Daoy (cell line): ENCODE measurements around the gene ACER2. TPM values are rescaled to one million over a fixed set of nuclear protein-coding genes. Genes with fewer than 3 reads are reported as not detected.

Source experiments
- DNase-seq: peaks from one replicate; pipeline ENCODE4 v3.0.0-alpha.2; 2015; ENCODE audit warnings: low read depth
- total RNA-seq: library from RNA; depleted of rRNA; stranded (reverse); fragments of >200 nt; shearing (Covaris generic); gene quantifications from 2 replicates; pipeline ENCODE4 v1.2.3, GENCODE V29; 2014

ACER2 gene
- total RNA-seq, 1 experiment from 2014 or later = 0.46 TPM

DNA sequence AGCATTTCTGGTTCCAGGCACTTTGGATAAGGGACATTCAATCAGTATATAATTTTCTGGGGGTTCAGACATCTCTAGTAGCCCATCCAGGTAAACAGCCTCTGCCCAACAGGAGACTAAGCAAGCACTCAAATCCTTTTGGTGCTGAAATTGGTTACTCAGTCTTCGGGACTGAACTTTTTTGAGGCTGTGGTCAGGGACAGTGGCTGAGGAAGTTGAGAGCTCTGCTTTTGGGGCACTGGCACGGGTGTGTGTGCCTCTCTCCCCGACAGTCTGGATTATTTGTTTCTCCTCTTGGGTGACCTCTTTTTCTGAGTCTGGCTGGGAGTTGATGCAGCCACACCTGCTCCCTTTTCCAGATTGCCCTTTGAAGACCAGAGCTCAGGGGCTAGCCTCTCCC lies 47.6 kb downstream of the ACER2 start:
- DNase-seq = no peak

DNA sequence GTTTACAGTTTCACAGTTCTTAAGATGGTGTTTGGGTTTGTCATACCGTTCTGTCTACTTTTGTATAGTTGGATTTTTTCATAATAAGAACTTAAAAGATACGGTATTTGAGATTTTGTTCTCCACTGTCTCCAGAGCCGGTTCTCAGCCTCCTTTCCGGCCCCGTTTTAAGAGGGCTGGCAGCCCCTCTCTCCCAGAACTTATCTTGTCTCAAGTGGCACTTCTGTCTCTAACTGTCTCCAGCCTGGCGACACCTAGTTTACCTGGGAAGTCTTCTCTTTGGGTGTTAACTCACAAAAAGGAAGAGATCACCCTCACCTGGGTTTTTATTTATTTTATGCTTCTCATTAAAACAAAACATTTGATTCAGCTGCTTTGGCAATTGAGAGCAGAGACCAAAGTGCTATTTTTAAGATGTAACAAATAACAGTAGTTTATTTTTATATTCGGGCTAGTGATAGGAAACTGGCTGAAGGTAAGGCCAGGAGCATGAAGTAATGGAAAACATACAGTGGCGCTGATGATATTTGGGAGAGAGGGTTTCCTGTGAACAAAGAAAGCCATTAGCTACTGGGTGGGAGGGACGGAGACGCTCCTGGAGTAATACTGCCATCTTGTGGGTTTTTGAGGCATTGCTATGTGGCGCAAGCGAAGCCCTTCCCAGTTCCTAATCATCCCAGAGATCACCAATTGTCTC lies 48.3 kb downstream of the ACER2 start:
- peak; percentile 43 for DNase-seq

DNA sequence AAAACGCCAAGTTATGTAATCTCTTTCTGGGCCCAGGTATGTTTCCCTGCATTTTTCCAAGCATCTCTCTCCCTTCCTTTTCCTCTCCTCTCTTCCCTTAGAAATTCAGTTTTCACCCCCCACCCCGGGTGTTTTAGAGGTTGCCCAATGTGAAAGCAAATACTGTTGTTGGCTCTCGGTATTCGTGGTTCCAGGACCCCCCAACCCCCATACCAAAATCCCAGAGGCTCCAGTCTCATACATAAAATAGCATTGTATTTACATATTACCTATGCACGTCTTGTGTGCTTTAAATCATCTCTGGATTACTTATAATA lies 48.8 kb downstream of the ACER2 start:
- DNase-seq = no peak

DNA sequence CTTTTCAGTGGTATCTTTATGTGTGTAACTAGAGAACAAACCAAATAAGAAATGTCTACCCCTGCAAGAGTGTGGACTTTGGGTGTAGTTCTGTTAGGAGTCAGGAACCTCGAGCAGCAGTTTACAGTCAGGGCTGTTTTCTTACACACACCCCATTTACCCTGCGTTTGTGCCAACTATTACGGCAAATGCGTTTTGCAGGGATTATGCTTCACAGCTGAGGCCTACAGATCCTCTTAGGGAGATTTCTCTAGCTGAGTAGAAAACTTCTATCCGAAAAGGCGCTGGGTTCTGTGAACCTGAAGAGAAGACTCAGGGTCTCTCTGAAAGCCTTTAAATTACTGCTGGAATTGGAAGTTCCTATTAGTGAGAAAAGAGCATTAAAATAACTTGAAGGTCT lies 51.4 kb downstream of the ACER2 start:
- no peak for DNase-seq

DNA sequence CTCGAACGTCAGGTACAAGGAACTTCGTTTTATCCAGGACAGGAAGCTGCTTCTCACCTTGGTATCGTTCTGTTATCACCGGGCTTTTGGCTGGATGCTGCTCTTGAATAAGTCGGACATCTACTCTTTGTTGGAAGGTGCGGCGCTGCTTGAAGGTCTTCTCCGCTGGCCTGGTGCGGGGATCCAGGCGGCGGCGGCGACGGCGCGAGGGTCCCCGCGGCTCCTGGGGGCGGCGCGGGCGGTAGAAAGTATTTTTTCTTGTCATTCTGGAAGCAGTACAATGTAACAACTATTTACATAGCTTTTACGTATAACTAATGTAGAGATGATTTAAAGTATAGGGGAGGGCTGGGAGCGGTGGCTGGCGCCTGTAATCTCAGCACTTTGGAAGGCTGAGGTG lies 52.3 kb downstream of the ACER2 start:
- DNase-seq = no peak

DNA sequence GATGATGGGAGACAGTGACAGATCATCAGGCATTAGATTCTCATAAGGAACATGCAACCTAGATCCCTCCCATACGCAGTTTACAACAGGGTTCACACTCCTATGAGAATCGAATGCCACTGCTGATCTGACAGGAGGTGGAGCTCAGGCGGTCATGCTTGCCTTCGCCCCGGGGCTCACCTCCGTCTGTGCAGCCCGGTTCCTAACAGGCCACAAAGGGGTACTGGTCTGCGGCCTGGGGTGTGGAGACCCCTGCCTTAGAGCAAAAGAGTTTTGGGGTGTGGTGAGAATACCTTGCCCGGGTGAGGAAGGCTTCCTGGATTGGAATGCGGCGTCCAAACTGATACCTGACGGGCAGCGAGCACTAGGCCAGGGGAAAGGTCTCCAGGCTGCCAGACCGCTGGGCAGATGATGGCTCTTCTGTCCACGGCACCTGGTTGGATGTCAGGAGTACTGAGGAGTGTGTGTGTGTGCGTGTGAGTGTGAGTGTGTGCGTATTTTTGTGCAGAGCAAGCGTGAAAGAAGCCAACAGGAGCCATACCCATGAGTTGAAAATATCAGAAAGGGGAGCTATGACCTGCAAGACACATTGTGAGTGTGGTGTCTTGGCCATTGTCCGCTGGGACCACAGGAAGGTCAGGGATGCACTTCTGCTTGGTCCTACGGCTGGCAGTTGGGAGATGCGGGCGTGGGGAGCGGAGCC lies 55.4 kb downstream of the ACER2 start:
- DNase-seq = no peak

DNA sequence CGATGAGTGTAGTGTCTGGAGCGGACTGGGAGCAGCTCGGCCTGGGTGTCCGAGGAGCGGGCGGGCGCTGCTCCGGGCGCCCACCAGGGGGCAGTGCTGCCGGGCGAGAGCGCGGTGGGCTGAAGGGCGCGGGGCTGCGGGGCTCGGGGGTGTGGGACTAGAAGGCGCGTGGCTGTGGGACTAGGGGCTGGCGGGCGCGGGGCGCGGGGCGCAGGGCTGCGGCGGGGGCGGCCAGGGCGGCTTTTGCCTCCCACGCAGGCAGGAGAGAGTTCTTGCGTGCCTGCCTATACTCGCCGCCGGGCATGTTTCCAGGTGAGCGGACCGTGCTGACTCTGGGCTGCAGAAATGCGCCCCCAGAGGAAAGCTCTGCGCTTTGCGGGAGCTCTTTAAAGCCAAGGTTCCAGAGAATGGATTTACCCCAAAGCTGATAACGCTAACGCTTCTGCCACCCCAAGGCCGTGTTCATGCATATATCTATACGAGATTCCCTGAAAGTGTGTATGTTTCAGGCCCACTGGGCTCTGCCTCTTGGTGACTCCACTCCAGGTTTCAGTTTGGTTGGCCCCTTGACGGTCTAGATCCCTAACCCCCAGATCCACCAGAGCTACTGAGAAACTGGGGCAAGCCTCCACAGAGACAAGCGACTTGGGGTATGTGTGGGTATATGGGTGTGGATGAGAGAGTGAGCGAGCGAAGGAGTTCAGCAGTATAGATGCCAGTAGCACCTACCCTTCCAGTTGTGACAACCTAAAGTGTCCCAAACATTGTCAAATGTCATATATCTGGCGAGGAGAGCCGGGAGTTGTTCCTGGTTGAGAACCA lies 56.2 kb downstream of the ACER2 start:
- peak; percentile 59 for DNase-seq

DNA sequence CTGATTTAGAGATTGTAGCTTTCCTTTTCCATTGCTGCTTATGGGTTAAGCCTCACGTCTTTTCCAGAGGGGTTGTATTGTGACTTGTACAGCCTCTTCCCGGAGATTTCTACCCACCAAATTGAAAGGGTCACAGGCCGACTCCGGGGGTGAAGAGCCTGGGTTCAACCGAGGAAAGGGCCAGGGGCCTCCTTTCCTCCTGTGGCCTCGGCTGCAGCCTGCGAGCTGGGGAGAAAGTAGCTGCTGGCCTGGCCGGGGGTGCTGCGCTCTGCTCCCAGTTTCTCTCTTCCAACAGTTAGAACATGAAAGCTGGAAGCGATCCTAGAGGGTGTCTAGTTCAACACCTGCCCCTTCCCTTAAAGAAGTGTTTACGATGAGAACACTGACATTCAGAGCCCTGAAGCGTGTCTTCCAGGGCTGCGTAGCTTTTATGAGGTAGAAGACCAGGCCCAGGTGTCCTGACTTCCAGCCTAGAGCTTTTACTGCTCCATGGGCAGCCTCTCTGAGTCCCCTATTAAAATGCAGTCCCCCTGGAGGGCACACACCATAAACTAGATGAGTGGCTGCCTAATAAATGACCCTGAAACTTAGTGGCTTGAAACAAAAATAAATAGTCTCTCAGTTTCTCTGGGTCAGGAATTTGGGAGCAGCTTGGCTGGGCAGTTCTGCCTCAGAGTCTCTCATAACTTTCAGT lies 56.9 kb downstream of the ACER2 start:
- DNase-seq = no peak

DNA sequence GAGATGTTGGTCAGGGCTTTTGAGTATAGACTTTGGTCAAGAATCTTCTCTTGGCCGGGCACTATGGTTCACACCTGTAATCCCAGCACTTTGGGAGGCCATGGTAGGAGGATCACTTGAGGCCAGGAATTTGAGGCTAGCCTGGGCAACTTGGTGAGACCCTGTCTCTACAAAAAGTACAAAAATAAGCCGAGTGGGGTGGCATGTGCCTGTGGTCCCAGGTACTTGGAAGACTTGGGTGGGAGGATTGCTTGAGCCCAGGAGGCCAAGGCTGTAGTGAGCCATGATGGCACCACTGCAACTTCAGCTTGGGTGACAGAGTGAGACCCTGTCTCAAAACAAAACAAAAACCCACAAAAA lies 57.5 kb downstream of the ACER2 start:
- no peak for DNase-seq

DNA sequence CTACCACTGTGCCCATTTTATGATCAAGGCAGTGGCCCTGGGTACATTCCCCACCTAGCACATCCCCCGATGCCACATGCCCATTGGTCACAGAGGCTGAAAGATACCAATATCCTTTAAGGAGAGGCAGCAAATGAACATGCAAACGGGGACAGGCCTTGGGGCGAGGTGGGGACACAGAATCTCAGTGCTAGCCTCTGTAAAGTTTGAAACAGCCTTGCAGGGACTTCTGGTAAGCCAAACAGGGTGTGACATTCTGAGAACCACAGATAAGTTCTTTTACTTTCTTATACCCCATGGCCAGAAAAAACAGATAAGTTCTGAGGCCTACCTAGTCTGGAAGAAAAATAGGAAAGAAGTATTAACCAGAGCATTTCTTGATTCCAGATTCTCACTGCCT lies 60.5 kb downstream of the ACER2 start:
- DNase-seq = no peak

DNA sequence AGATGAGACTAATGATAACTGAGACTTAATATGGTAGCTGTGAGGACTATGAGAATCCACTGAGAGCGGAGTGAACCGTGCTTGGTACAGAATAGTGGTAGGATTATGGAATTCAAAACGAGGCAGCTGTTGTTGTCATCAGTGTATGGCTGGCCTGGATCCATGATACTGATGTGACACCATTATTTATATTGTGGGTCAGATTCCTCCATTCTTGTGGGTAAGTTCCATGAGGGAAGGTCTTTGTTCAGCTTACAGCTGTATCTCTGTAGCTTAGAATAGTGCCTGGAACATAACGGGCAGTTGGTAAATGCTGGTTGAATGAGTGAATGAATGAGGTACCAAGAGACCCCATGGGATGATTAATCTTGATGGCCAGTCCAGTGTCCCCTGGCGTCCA lies 61.8 kb downstream of the ACER2 start:
- DNase-seq = no peak

DNA sequence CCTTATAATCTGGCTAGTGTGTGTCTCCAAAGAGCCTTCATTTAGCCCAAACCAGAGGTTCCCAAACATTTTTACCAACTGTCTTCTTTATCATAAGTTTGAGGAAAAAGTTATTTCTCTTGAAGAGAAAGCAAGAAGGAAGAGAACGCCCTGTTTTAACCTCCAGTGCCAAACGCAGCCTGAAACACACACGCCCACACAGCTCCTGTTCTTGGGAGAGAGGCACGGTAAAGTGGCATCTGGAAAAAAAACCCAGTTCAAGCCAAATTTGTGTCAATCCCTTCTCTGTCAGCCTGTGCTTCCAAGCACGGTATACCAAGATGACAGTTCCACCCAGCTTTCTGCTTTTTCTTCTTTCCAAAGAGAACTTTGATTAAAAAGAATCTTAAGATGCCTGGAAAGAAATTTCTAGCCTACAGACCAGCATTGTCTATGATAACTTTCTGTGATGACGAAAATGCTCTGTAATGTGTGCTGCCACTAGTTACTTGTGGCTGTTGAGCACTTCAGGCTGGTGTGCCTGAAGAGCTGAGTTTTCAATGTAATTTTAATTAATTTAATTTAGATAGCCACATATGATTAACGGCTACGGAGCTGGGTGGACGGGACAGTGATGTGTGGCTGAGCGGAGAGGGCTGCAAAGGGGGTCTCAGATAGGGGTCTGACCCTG lies 62.3 kb downstream of the ACER2 start:
- DNase-seq = no peak

DNA sequence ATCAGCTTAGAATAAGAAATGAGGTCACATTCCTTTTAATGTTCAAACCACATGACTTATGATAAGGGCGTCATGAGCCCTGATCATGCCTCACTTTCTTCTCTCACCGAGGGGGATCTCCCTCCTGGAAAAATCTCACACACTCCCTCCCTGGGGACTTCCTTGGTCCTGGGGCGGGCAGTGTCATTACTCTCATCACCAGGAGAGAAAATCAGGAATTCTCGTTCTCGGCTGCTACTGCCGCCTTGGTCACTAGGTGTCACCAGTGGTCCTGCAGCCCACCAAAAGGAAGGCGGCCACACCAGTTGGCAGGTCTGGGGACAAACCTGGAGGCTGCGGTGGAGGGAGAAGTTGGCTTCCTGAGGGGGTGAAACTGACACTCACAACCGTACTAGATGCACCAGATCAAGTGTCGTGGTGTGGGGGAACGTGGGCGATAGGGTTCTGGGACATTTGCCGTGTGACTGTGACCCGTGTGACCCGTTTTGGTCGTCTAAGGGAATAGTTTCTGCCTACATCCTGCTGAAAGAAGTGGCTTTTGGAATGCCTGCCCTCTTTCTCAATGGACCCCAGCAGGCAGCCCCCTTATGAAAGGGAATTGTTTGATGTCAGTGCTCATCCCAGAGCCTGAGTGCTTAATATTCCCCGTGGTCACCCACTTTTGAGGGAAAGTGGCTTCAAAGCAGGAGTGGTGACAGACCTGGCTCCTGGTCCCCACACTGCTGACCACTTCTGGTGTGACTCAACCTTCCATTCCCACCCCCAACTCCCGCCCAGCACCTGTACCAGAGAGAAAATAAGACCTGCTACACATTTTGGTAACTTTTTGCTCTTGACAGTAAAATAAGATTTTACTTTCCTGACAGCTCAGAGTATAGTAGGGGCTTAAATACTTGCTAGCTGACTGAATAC lies 63.2 kb downstream of the ACER2 start:
- DNase-seq = peak; percentile 48

DNA sequence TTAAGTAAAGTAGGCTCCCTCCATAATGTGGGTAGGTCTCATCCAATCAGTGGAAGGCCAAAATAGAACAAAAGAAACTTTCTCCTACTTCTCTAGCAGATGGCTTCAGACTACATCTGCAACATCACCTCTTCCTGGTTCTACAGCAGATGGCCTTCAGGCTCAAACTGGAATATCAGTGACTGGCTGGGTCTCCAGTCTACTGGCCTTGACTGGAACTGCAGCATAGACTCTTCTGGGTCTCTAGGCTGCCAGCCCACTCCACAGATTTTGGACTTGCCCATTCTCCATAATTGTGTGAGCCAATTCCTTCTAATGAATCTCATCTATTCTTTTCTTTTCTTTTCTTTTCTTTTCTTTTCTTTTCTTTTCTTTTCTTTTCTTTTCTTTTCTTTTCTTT lies 64.8 kb downstream of the ACER2 start:
- DNase-seq = no peak

DNA sequence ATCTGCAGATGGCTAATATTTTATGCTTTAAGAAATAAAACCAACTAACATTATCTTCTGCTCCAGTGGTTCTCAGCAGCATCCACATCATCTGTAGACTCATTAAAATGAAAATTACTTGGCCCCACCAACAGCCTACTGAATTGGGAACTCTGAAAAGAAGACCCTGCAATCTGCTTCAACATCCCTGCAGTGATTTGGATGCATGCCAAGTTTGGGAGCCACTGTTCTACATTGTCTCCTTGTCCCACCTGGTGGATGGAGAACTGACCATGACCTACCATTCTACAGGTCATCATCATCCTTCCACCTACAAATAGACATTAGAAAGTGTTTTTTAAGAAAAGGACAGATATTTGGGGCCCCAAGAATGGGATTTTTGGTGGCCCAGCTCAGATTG lies 71.1 kb downstream of the ACER2 start:
- no peak for DNase-seq

DNA sequence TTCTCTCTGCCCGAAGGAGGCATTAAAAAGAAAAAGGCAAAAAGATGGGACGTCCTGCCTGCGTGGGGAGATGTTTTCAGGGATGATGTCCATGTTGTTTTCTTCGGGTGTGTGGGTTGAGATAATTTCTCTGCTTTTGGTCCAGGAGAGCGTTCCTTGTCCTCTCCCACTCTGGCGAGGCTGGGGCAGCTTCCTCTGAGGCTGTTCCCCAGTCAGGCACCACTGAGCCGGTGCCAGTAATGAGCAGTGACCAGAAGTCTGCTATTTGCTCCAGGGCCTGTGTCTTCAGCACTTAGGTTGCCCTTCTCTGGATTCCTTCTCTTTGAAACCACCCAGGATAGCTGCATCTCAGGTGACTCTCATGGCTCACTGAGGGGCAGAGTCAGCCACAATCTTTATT lies 71.5 kb downstream of the ACER2 start:
- DNase-seq = no peak

DNA sequence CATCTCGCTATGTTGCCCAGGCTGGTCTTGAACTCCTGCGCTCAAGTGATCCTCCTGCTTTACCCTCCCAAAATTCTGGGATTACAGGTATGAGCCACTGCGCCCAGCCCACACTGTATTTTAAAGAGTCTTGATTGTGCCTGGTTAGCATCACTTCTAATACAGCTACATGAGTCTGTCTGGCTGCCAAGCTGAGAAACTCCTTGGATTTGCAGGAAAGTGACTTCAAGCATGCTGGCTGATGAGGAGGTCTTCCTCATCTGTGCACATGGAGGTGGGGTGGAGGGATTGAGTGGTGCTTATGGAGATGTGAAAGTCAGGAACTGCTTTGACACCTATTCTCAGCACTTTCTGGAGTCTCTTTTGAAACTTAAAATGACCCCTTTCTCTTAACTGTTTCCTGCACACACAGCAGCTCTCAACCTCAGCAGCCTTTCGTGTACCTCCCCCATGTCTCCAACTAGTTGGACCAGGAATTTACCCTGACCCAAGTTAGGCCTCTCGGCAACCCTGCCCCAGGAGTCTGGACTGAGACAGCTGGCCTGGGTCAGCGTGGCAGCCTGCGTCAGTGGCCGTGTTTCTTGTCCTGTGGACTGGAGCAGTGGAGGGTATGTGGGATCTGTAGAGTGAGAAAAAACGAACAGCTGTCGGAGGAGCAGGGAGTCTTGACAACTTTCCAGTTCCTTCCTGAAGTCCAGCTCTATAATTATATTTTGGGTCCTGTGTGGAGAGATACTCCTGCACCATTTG lies 72.5 kb downstream of the ACER2 start:
- DNase-seq = no peak

DNA sequence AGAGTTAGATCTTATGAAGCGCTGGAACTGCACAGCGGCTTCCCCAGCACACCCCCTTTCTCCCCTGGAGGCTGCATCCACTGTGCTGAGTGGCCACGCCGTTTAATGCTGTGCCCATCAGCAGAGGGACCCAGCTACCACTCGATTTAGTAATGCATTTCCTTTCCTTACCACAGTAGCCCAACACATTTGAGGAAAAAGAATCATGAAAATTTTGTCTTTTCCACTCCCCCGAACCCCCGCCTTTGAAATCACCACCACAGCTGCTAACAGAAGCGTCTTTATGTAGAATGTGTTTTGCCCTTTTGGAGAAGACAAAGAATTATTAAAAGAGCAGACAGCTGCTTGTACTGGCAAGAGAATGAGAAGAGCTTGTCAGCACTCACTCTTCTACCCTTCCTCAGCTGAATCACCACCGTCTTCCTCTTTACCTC lies 73.2 kb downstream of the ACER2 start:
- DNase-seq = no peak

DNA sequence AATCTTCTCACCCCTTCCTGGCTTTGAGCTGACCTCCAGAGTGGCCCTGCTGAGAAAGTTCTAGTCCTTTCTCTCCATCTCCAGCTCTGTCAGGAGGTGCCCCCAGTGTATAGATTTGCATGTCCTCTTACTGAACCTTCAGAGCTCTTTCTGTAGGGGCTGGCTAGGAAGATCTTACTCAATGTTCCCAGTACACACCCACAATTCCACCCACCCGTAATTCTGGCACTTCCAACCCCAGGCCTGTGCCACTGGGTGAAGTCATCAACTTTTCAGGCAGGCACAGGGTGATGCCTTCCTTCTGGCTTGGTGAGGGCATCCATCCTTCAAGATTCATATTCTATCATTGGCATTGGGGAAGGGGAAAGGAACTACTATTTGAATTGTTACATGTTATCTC lies 75.9 kb downstream of the ACER2 start:
- DNase-seq = no peak

DNA sequence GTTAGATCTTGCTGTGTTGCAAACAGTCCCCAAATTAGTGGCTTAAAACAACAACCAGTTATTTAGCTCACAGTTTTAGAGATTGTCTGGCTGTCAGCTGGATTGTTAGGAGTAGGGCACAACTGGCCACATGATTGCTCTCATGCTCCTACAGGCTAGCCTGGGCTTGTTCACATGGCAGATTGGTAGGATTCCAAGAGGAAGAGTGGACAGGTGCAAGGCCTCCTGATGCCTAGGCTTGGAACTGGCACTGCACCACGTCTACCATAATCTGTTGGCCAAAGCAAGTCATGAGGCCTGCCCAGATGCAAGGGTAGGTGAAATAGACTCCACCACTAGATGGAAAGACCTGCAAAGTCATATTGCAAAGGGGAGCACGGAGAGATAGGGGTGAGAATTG lies 76.4 kb downstream of the ACER2 start:
- DNase-seq = no peak
